Measurements from ENCODE around the gene GHR. TPM values are rescaled to one million over a fixed set of nuclear protein-coding genes. Genes with fewer than 3 reads are reported as not detected.

The GHR gene
- total RNA-seq, 1 donor from 2014 or later = 2.3 TPM

DNA sequence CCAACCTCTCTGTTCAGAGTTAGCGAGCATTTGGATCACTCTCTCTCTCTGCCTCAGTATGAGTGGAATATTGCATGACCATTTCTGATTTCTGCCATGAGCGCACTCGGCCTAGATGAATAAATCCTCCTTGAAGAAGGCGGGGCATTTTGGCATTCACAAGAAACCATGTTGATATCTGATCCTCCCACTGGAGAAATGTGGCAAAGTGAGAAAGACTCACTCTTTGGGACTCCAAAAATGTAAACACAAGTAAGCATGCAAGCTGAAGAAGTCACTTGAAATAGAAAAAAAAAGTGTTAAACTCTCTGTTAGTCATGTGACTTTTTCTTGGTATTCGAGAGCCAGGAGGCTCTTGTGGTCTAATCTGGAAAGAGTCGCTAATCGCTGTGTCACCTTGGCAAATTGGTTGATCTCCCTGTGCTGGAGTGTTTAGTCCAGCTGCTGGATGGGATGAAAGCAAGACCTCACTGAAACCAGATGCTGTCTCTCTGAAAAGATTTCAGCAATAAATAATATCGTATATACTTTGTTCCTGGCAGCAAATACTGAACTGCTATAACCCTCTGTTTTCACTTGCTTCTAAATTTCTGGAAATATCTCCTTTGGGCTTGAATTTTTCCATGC lies 95.5 kb downstream of the GHR start:
- no peak overlapping the region for H2AFZ ChIP-seq (ENCODE audit: low read depth, low read length)
- H3K9me3 ChIP-seq (ENCODE audit: insufficient read depth, low read depth, low read length) = no peaks in the 10 kb centered on the region
- no peak for TF ChIP-seq EZH2 (IDR thresholded peaks at IDR 0.05; ENCODE audit: insufficient read depth, low read length)
- H3K9ac ChIP-seq (ENCODE audit: low read length) = no peak overlapping the region
- Mint-ChIP-seq H3K27ac (ENCODE audit: unreplicated experiment) (no peak overlapping the region), H3K36me3 (ENCODE audit: low read depth, unreplicated experiment) (no peaks in the 10 kb centered on the region), H3K9me3 (ENCODE audit: unreplicated experiment) (no peaks in the 10 kb centered on the region), H3K4me3 (ENCODE audit: unreplicated experiment) (no peak overlapping the region), H3K27me3 (ENCODE audit: low read depth, unreplicated experiment) (no peaks in the 10 kb centered on the region), H3K4me1 (ENCODE audit: low read depth, unreplicated experiment) (no peaks in the 10 kb centered on the region)
- no peak overlapping the region for H3K27ac ChIP-seq (ENCODE audit: low read depth, low read length)
- H3K36me3 ChIP-seq (ENCODE audit: insufficient read depth, low read length) = no peaks in the 10 kb centered on the region
- H3K27me3 ChIP-seq (ENCODE audit: insufficient read depth, low read length) = no peaks in the 10 kb centered on the region
- H3K4me1 ChIP-seq (ENCODE audit: insufficient read depth, low read length) = no peaks in the 10 kb centered on the region
- H3K4me2 ChIP-seq (ENCODE audit: low read length) = no peak overlapping the region
- DNase-seq (ENCODE audit: low read depth) = no peak
- H3K79me2 ChIP-seq (ENCODE audit: insufficient read depth, low read length) = no peaks in the 10 kb centered on the region
- no peak overlapping the region for H3K4me3 ChIP-seq (ENCODE audit: insufficient read depth, low read depth, low read length)
- FAIRE-seq = no peak
- H4K20me1 ChIP-seq (ENCODE audit: insufficient read depth, low read length) = no peaks in the 10 kb centered on the region

GRCh38 chr5:42520203-42520602 lies 97.0 kb downstream of the GHR start:
- no peak for DNase-seq (ENCODE audit: low read depth)
- Mint-ChIP-seq H3K27ac (ENCODE audit: unreplicated experiment) (no peak overlapping the region), H3K4me3 (ENCODE audit: unreplicated experiment) (no peak overlapping the region), H3K9me3 (ENCODE audit: unreplicated experiment) (peaks cover 2% of the 10 kb centered on the region), H3K36me3 (ENCODE audit: low read depth, unreplicated experiment) (no peaks in the 10 kb centered on the region), H3K27me3 (ENCODE audit: low read depth, unreplicated experiment) (no peaks in the 10 kb centered on the region), H3K4me1 (ENCODE audit: low read depth, unreplicated experiment) (no peaks in the 10 kb centered on the region)
- FAIRE-seq = no peak
- no peak overlapping the region for H3K27ac ChIP-seq (ENCODE audit: low read depth, low read length)
- TF ChIP-seq, protein P1, sequence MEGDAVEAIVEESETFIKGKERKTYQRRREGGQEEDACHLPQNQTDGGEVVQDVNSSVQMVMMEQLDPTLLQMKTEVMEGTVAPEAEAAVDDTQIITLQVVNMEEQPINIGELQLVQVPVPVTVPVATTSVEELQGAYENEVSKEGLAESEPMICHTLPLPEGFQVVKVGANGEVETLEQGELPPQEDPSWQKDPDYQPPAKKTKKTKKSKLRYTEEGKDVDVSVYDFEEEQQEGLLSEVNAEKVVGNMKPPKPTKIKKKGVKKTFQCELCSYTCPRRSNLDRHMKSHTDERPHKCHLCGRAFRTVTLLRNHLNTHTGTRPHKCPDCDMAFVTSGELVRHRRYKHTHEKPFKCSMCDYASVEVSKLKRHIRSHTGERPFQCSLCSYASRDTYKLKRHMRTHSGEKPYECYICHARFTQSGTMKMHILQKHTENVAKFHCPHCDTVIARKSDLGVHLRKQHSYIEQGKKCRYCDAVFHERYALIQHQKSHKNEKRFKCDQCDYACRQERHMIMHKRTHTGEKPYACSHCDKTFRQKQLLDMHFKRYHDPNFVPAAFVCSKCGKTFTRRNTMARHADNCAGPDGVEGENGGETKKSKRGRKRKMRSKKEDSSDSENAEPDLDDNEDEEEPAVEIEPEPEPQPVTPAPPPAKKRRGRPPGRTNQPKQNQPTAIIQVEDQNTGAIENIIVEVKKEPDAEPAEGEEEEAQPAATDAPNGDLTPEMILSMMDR (IDR thresholded peaks at IDR 0.05; ENCODE audit: insufficient read depth, low read depth, low read length) = no peak
- no peak for TF ChIP-seq EZH2 (IDR thresholded peaks at IDR 0.05; ENCODE audit: insufficient read depth, low read length)
- H3K79me2 ChIP-seq (ENCODE audit: insufficient read depth, low read length) = no peaks in the 10 kb centered on the region
- no peaks in the 10 kb centered on the region for H3K9me3 ChIP-seq (ENCODE audit: insufficient read depth, low read depth, low read length)
- no peak overlapping the region for H3K4me3 ChIP-seq (ENCODE audit: insufficient read depth, low read depth, low read length)
- H2AFZ ChIP-seq (ENCODE audit: low read depth, low read length) = no peak overlapping the region
- no peak overlapping the region for H3K9ac ChIP-seq (ENCODE audit: low read length)
- H4K20me1 ChIP-seq (ENCODE audit: insufficient read depth, low read length) = no peaks in the 10 kb centered on the region
- no peaks in the 10 kb centered on the region for H3K27me3 ChIP-seq (ENCODE audit: insufficient read depth, low read length)
- no peaks in the 10 kb centered on the region for H3K36me3 ChIP-seq (ENCODE audit: insufficient read depth, low read length)
- no peak overlapping the region for H3K4me2 ChIP-seq (ENCODE audit: low read length)
- H3K4me1 ChIP-seq (ENCODE audit: insufficient read depth, low read length) = no peaks in the 10 kb centered on the region

- Histone ChIP-seq H3K4me2 (ENCODE audit: low read length) (no peak overlapping the region), H3K9me3 (ENCODE audit: insufficient read depth, low read depth, low read length) (no peaks in the 10 kb centered on the region), H3K36me3 (ENCODE audit: insufficient read depth, low read length) (no peaks in the 10 kb centered on the region), H3K9ac (ENCODE audit: low read length) (no peak overlapping the region), H3K79me2 (ENCODE audit: insufficient read depth, low read length) (no peaks in the 10 kb centered on the region), H3K27ac (ENCODE audit: low read depth, low read length) (no peak overlapping the region), H3K4me1 (ENCODE audit: insufficient read depth, low read length) (no peaks in the 10 kb centered on the region), H3K27me3 (ENCODE audit: insufficient read depth, low read length) (no peaks in the 10 kb centered on the region), H2AFZ (ENCODE audit: low read depth, low read length) (no peak overlapping the region), H4K20me1 (ENCODE audit: insufficient read depth, low read length) (no peaks in the 10 kb centered on the region), H3K4me3 (ENCODE audit: insufficient read depth, low read depth, low read length) (no peak overlapping the region)
- peaks cover 2% of the 10 kb centered on the region for H3K9me3 Mint-ChIP-seq (ENCODE audit: unreplicated experiment)
- no peak overlapping the region for H3K27ac Mint-ChIP-seq (ENCODE audit: unreplicated experiment)
- H3K27me3 Mint-ChIP-seq (ENCODE audit: low read depth, unreplicated experiment) = no peaks in the 10 kb centered on the region
- H3K36me3 Mint-ChIP-seq (ENCODE audit: low read depth, unreplicated experiment) = no peaks in the 10 kb centered on the region
- FAIRE-seq (no peak), DNase-seq (ENCODE audit: low read depth) (no peak)
- no peak overlapping the region for H3K4me3 Mint-ChIP-seq (ENCODE audit: unreplicated experiment)
- no peaks in the 10 kb centered on the region for H3K4me1 Mint-ChIP-seq (ENCODE audit: low read depth, unreplicated experiment)
- TF ChIP-seq EZH2 (IDR thresholded peaks at IDR 0.05; ENCODE audit: insufficient read depth, low read length) = no peak
- TF ChIP-seq, protein P1 (IDR thresholded peaks at IDR 0.05; ENCODE audit: insufficient read depth, low read depth, low read length) = no peak
These were observed 97.7 kb downstream of the GHR start for GRCh38 chr5:42520957-42521356.
